ENCODE data around the gene SSNA1. TPM values are rescaled to one million over a fixed set of nuclear protein-coding genes. Genes with fewer than 3 reads are reported as not detected.

The SSNA1 gene
- total and polyA plus RNA-seq, 9 of the 15 experiments (the other 6 are each of a cell fraction or from before 2014, with no cell fraction given): 1.9 to 130 (median 57.1) TPM

GRCh38 chr9:137236238-137236935 is 47.9 kb downstream of the SSNA1 start (continued):
- TF ChIP-seq ZBTB12 (CRISPR knock-in tag; IDR thresholded peaks at IDR 0.05) (no peak), ATF7 (IDR thresholded peaks at IDR 0.05) (peak; percentile 82; the same call in 1 of the 2 replicates), USF1 (CRISPR knock-in tag; IDR thresholded peaks at IDR 0.05) (peak; percentile 70; the same call in 1 of the 2 replicates), SIN3A (IDR thresholded peaks at IDR 0.05; ENCODE audit: borderline replicate concordance in 2 of 2, control insufficient read depth in 1 of 2, low read depth in 2 of 2, low read length in 2 of 2) (peak; percentile 44 to 73; a peak in 1 of 4 replicates), ZNF354B (CRISPR knock-in tag; IDR thresholded peaks at IDR 0.05) (no peak), NR2C2 (CRISPR knock-in tag; IDR thresholded peaks at IDR 0.05) (no peak), NR2C2 (tag; IDR thresholded peaks at IDR 0.05) (peak; percentile 24; the same call in 1 of the 2 replicates), PHF21A (IDR thresholded peaks at IDR 0.05; ENCODE audit: borderline replicate concordance, low read depth) (0 out of 2 replicates have a peak, but pooled peaks have one; percentile 56), L3MBTL2 (IDR thresholded peaks at IDR 0.05) (peak; percentile 71), KLF1 (tag; IDR thresholded peaks at IDR 0.05) (peak; percentile 44; the same call in 1 of the 2 replicates), MAX (CRISPR knock-in tag; IDR thresholded peaks at IDR 0.05) (peak; percentile 75), CC2D1A (IDR thresholded peaks at IDR 0.05) (peak; percentile 72; the same call in 1 of the 2 replicates), CCNT2 (IDR thresholded peaks at IDR 0.05; ENCODE audit: borderline replicate concordance, extremely low read depth, insufficient read length, low read depth, low read length) (peak; percentile 80), MTA3 (IDR thresholded peaks at IDR 0.05; ENCODE audit: borderline replicate concordance) (peak; percentile 77), SMARCA4 (IDR thresholded peaks at IDR 0.05) (peak; percentile 48), ZNF445 (CRISPR knock-in tag; IDR thresholded peaks at IDR 0.05; ENCODE audit: low read depth) (no peak), HDAC1 (IDR thresholded peaks at IDR 0.05) (peak in 1 of 2 experiments; percentile 21; a peak in 1 of 4 replicates), MIER1 (IDR thresholded peaks at IDR 0.05; ENCODE audit: low read depth) (no peak), SNRNP70 (optimal IDR thresholded peaks at IDR 0.05; ENCODE audit: low read depth, low read length) (no peak), E2F6 (IDR thresholded peaks at IDR 0.05; ENCODE audit: borderline replicate concordance in 1 of 2, extremely low read depth in 1 of 2, insufficient read depth in 1 of 2, insufficient read length in 1 of 2, low read depth in 1 of 2, low read length in 1 of 2, poor library complexity in 1 of 2, severe bottlenecking in 1 of 2) (no peak), ZNF740 (CRISPR knock-in tag; IDR thresholded peaks at IDR 0.05) (peak; percentile 96), ZNF740 (tag; IDR thresholded peaks at IDR 0.05) (peak in 1 of 2 experiments; percentile 89; a peak in 2 of 4 replicates)
